Activated naive CD4-positive, alpha-beta T cell treated with anti-CD3 and anti-CD28 coated beads, Interleukin-2, amount 50 U/mL, for 16 hours (primary cell): Measurements from ENCODE around the gene LYRM7.
A peak's percentile ranks its signal among the peaks of the same experiment; 100 is the strongest.
"Not testable (repeated sequence)": the region's sequence is repeated elsewhere in the genome, so short reads cannot be mapped to it uniquely, and the experiment has no call there.

Experiments
- DNase-seq: peaks from one replicate; pipeline ENCODE4 v3.0.0-alpha.2; 2020

LYRM7 gene

GRCh38 chr5:131170540-131171275 is at the start of gene LYRM7:
Gene LYRM7, plus strand, starts transcription at chr5:131170944. Its CDS starts 77 bp downstream, at chr5:131171021.
- DNase-seq: peak; percentile 94

- DNase-seq: not testable (repeated sequence)
Observed at GRCh38 chr5:131127244-131127643, 43.5 kb upstream of the LYRM7 start.

GRCh38 chr5:131129306-131129705 is 41.4 kb upstream of the LYRM7 start:
- no peak for DNase-seq

- not testable (repeated sequence) for DNase-seq
Observed at GRCh38 chr5:131133091-131133490, 37.7 kb upstream of the LYRM7 start.

- DNase-seq: not testable (repeated sequence)
Observed at GRCh38 chr5:131138406-131138805, 32.3 kb upstream of the LYRM7 start.

GRCh38 chr5:131139321-131139720 is 31.4 kb upstream of the LYRM7 start:
- no peak for DNase-seq

GRCh38 chr5:131142970-131143617 is 27.6 kb upstream of the LYRM7 start:
- no peak for DNase-seq

GRCh38 chr5:131147258-131147657 is 23.5 kb upstream of the LYRM7 start:
- DNase-seq: no peak

- no peak for DNase-seq
Observed at GRCh38 chr5:131148835-131149234, 21.9 kb upstream of the LYRM7 start.

GRCh38 chr5:131150408-131150807 is 20.3 kb upstream of the LYRM7 start:
- DNase-seq: no peak

GRCh38 chr5:131151216-131151615 is 19.5 kb upstream of the LYRM7 start:
- no peak for DNase-seq

- DNase-seq: no peak
Observed at GRCh38 chr5:131156385-131156784, 14.4 kb upstream of the LYRM7 start.

- no peak for DNase-seq
Observed at GRCh38 chr5:131156957-131157356, 13.8 kb upstream of the LYRM7 start.

- no peak for DNase-seq
Observed at GRCh38 chr5:131160134-131160533, 10.6 kb upstream of the LYRM7 start.

- no peak for DNase-seq
Observed at GRCh38 chr5:131163276-131164119, 7.2 kb upstream of the LYRM7 start.

GRCh38 chr5:131164191-131165118 is 6.3 kb upstream of the LYRM7 start:
- peak; percentile 72 for DNase-seq

- DNase-seq: peak; percentile 94
Observed at GRCh38 chr5:131165119-131165727, 5.5 kb upstream of the LYRM7 start, which contains the start of gene HINT1. Gene HINT1, minus strand, starts transcription at chr5:131165256. Its CDS starts 51 bp downstream, at chr5:131165205.

GRCh38 chr5:131167615-131168014 is 3.1 kb upstream of the LYRM7 start:
- DNase-seq: no peak

- no peak for DNase-seq
Observed at GRCh38 chr5:131169810-131170539, 769 bp upstream of the LYRM7 start.

- DNase-seq: peak; percentile 16
Observed at GRCh38 chr5:131171276-131171810, 599 bp downstream of the LYRM7 start.

- no peak for DNase-seq
Observed at GRCh38 chr5:131180407-131180806, 9.7 kb downstream of the LYRM7 start.
